ENCODE data around the gene LPIN3.
A peak's percentile ranks its signal among the peaks of the same experiment; 100 is the strongest.

LPIN3 gene

GRCh38 chr20:41367393-41367695, 26.7 kb downstream of the LPIN3 start:
- DNase-seq = no peak

- DNase-seq = no peak
These were observed 27.3 kb downstream of the LPIN3 start for GRCh38 chr20:41367956-41368355.

GRCh38 chr20:41369673-41370072, 29.1 kb downstream of the LPIN3 start:
- DNase-seq = no peak

GRCh38 chr20:41370176-41370575, 29.6 kb downstream of the LPIN3 start:
- DNase-seq = no peak

GRCh38 chr20:41371371-41371770, 30.8 kb downstream of the LPIN3 start:
- no peak for DNase-seq

- no peak for DNase-seq
These were observed 32.7 kb downstream of the LPIN3 start for GRCh38 chr20:41373251-41373783.

- DNase-seq = no peak
These were observed 33.6 kb downstream of the LPIN3 start for GRCh38 chr20:41373931-41374920.

GRCh38 chr20:41375846-41376245, 35.2 kb downstream of the LPIN3 start:
- DNase-seq = no peak

- no peak for DNase-seq
These were observed 35.7 kb downstream of the LPIN3 start for GRCh38 chr20:41376349-41376748.

- DNase-seq = no peak
These were observed 36.7 kb downstream of the LPIN3 start for GRCh38 chr20:41377275-41377674.

GRCh38 chr20:41379551-41379950, 38.9 kb downstream of the LPIN3 start:
- no peak for DNase-seq

- DNase-seq = no peak
These were observed 40.1 kb downstream of the LPIN3 start for GRCh38 chr20:41380551-41381193.

GRCh38 chr20:41382791-41383305, 42.2 kb downstream of the LPIN3 start:
- no peak for DNase-seq

GRCh38 chr20:41386502-41387427, 46.1 kb downstream of the LPIN3 start:
- no peak for DNase-seq

- no peak for DNase-seq
These were observed 46.8 kb downstream of the LPIN3 start for GRCh38 chr20:41387444-41387851.

- no peak for DNase-seq
These were observed 50.3 kb downstream of the LPIN3 start for GRCh38 chr20:41390889-41391288.

- DNase-seq = no peak
These were observed 51.0 kb downstream of the LPIN3 start for GRCh38 chr20:41391587-41392001.

GRCh38 chr20:41392295-41392694, 51.7 kb downstream of the LPIN3 start:
- DNase-seq = no peak

- DNase-seq = no peak
These were observed 52.5 kb downstream of the LPIN3 start for GRCh38 chr20:41392871-41393704.

- DNase-seq = peak; percentile 16
These were observed 53.1 kb downstream of the LPIN3 start for GRCh38 chr20:41393705-41394066.

- no peak for DNase-seq
These were observed 53.5 kb downstream of the LPIN3 start for GRCh38 chr20:41394081-41394480.
